GM18951 (cell line): ENCODE measurements around the gene POR.

ENCODE experiments used
- POLR2A ChIP-seq: IDR thresholded peaks from 4 replicates; pipeline ENCODE4 v1.6.1; 2011; ENCODE audit warnings: mild to moderate bottlenecking; ENCODE audit not compliant: insufficient read length, insufficient read depth; ENCODE audit errors: extremely low read depth
- in situ Hi-C: fragments of 300-500 bp; cut with MboI; formaldehyde crosslinking; loops from one replicate; pipeline ENCODE4 v1.12.0; 2022; ENCODE audit warnings: low sequenced_read_pairs, mixed read lengths, inconsistent platforms; ENCODE audit not compliant: unreplicated experiment

The POR gene

GRCh38 chr7:75962607-75963380 lies 47.8 kb downstream of the POR start:
- in situ Hi-C loops: no loop called here
- TF ChIP-seq POLR2A: no peak

DNA sequence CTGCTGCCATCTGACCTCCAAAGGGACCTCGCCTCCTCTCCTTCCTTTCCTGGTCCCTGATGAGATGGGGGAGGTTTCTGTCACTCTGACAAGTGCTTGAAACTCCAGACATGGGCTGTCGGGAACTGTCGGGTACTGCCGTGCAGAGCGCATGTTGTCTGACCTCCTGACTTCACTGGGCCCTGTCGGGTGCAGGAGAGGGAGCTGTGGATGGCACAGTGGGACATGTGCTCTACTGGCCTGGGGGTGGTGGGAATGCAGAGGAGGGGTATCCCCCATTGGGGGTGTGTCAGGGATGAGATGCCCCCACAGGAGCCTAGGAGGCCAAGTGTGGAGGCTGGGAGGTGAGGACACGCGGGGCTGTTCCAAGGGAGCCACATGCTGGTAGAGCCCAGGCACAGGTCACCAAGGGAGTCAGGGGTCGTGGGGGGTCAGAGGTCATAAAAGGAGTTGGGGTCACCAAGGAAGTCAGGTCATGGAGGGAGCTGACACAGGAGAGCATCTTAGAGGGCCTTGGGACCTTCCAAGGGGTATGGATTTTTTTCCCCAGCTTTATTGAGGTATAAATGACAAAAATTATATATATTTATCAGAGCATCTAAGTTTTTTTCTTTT lies 48.5 kb downstream of the POR start:
- TF ChIP-seq POLR2A: no peak
- in situ Hi-C loops: no loop called here

DNA sequence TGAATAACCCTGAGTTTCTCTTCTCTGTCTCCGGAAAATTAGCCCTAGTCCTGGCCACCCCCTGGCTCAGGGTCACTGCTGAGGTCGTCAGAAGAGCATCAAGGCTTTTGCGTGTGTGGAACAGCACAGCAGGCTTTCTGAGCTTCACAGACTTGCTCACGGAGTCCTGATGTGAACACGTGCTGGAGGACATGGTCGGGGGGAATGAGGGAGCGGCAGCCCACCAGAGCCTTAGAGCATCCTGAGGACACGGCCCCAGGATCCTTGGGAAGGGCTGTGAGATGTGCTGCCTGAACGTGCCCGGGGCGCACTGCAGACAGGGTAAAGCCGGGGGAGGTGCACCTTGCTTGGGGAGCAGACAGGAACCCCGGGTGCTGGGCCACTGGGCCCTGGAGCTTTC lies 50.7 kb downstream of the POR start:
- no peak for TF ChIP-seq POLR2A
- in situ Hi-C loops: no loop called here

DNA sequence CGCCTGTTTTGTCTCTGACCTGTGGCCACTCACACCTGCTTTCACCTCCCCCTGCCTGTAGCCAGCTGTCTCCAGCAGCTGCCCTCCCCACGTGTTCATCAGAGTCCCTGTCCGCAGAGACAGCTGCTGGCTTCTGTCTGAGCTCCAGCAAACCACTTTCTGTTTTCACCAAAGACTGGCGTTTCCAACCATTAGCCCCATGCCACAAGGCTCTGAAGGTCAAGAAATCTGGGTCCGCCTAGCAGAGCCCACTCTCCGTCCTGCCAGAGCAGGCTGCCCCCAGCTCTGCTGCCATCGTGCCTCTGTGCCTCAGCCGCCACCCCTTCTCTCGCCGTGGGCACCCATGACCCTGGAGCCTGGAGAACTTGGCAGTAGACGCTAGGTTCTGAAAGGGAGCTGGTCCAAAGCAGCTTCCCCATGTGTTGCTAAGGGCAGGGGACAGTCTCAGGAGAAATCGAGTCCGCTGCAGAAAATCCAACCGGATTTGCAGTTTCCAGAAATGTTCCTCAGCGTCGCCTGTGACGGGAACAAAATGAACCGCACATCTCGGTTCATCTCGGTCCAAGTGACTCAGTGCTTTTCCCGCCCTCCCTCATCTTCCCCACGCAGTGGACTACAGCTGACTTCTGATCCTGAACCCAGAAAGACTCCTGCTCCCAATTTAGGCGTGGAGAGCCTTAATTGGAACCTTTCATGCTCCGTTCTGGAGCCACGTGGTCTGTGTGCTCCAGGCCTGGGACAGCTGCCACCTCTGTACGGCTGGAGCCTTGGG lies 51.4 kb downstream of the POR start:
- in situ Hi-C loops: no loop called here
- TF ChIP-seq POLR2A: no peak

DNA sequence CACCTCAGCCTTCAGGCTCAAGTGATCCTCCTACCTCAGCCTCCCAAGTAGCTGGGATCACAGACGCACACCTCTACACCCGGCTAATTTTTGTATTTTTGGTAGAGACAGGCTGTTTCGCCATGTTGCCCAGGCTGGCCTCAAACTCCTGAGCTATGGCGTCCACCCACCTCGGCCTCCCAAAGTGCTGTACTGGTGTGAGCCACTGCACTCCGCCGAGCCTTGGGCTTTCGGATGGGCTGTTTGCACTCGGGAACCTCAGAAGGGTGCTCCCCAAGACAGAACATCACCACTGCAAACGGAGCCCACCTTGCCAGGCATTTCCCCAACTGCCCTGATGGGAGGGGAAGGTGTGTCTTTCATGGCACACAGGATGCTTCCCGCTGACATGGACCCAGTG lies 52.1 kb downstream of the POR start:
- no peak for TF ChIP-seq POLR2A

DNA sequence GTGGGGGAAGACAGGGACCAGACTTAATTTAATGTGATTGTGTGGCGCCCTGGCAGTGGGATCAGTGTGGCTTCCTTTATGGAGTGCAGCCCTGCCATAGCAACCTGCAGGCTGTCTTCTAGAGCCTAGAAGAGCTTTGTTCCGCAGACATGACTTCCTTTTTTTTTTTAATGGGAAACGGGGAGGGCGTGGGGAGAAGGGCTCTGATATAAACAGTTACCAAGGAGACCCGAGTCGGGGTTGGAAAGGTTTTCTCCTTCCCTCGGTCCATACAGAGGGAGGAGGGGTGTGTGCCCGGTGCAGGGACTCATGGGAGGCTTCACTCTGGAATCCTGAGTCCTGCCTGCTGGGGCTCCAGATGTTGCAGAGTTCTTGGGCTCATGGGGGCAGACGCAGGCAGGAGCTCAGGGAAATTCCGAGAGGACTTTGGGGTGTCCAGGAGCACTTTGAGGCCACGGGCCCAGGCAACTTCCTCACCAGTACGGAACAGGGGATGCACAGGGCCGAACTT lies 52.6 kb downstream of the POR start:
- TF ChIP-seq POLR2A: no peak
- in situ Hi-C loops: no loop called here

More for the DNA sequence above, 52.1 kb downstream of the POR start:
- in situ Hi-C loops: no loop called here

- TF ChIP-seq POLR2A: no peak
These were observed 53.1 kb downstream of the POR start for GRCh38 chr7:75968012-75968411.

DNA sequence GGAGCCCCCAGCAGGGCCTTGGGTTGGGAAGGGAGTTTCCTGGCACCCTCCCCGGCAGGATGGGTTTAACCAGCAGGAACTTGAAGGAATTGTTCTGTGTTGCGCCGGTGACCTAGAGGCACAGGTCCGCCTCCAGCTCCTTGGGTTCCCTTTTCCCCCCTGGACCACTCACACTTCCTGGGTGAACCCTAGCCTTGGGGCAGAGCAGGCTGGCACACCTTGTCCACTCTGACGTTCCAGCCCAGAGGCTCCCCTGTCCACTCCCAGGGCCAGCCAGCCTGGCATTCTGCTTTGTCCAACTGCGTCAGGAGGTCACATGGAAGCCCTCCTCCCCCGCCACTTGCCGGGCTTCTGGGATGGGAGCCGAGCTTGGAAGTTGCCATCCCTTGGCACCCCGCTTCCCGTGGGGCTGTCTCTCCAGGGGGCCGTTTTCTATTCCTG lies 53.6 kb downstream of the POR start:
- in situ Hi-C loops: no loop called here
- TF ChIP-seq POLR2A: no peak

More at GRCh38 chr7:75968012-75968411, 53.1 kb downstream of the POR start:
- in situ Hi-C loops: no loop called here

DNA sequence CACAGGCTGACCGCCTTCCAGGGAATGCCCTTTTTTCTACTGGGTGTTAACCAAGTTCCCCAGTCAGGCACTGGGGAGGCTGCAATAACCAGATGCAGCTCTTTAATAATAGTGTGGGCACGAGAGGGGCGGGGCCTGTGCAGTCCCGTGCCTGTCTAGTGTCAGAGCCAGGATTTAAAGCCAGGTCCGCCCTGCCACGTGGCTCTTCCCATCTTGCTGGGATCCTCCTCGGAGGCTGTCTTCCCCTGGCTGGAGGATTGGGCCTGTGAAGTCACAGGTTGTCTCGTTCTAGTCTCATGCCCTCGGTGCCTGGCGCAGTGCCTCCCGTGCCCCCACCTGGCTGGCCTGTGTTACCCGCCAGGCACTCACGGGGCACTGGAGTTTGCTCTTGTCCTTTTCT lies 54.2 kb downstream of the POR start:
- no peak for TF ChIP-seq POLR2A
- in situ Hi-C loops: no loop called here

DNA sequence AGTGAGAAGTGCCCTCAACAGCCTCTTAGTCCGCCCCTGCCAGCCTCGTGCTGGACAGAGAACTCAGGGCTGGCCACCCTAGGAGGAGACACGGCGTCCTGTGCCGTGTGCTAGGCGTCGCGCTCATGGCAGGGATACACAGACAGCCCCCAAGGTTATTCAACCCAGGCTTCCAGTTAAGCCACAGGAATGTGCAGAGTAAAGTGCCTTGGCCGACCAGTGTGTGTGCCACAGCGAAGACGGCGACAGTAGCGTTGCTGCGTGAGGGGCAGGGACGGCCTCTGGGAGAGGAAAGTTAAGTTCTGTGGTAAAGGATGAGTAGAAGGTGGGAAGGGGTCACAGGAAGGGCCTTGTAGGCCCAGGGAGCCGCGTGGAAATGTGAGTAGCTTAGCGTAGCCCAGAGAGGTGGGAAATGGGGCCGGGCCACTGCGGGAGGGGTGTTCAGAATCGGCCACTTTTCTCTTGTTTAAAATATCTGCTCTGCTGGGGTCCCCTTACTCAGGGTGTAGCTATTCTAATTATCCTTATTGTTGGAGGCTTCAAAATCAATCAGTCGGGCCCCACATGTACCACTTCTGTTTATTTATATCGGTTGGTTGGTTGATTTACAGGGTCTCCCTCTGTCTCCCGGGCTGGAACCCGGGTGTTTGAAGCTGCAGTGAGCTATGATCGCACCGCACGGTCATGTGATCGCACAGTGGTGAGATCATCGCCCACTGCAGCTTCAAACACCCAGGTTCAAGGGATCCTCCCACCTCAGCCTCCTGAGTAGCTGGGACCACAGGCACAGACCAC lies 54.9 kb downstream of the POR start:
- in situ Hi-C loops: no loop called here
- no peak for TF ChIP-seq POLR2A

- no peak for TF ChIP-seq POLR2A
- in situ Hi-C loops: no loop called here
These were observed 56.5 kb downstream of the POR start for GRCh38 chr7:75971309-75971960.
